Upper lobe of left lung (tissue), 4 donors: ENCODE results near the gene TMEM201.

Source experiments
- POLR2A ChIP-seq, 4 donors: fragments of 450-650 bp; IDR thresholded peaks; one replicate each; pipeline ENCODE4 v1.5.1; 2016 to 2017; ENCODE audit warnings: antibody characterized with exemption in 4 of 4, mild to moderate bottlenecking in 2 of 4
- POLR2AphosphoS5 ChIP-seq, 2 donors: sonication (generic); formaldehyde crosslinking; IDR thresholded peaks; one replicate each; pipeline ENCODE4 v1.5.1; 2017; ENCODE audit warnings: antibody characterized with exemption in 2 of 2
- TF ChIP-seq, protein P1 (sequence below), 6 experiments: fragments of 450-650 bp in 4 of 6; fragments of 200-600 bp in 2 of 6; sonication (generic) in 2 of 6; IDR thresholded peaks; one replicate each; pipeline ENCODE4 v1.5.1; 2016 to 2019; ENCODE audit warnings: antibody characterized with exemption in 6 of 6

DNA sequence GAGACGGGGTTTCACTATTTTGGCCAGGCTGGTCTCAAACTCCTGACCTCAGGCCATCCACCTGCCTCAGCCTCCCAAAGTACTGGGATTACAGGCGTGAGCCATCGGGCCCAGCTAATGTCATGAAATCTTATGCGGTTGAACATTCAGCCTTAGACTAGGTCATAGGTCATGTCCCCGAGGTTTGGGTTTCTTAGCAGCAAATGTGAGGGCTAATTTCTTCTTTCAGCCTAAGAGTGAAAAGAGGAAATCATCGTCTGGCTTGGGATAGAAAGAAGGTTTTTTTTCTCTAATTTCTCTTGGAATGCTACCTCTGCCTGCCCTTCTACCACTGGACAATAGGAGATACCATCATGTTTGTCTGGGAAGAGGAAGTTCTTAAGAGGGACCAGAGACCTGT lies 44.8 kb downstream of the TMEM201 start:
- TF ChIP-seq, protein P1, sequence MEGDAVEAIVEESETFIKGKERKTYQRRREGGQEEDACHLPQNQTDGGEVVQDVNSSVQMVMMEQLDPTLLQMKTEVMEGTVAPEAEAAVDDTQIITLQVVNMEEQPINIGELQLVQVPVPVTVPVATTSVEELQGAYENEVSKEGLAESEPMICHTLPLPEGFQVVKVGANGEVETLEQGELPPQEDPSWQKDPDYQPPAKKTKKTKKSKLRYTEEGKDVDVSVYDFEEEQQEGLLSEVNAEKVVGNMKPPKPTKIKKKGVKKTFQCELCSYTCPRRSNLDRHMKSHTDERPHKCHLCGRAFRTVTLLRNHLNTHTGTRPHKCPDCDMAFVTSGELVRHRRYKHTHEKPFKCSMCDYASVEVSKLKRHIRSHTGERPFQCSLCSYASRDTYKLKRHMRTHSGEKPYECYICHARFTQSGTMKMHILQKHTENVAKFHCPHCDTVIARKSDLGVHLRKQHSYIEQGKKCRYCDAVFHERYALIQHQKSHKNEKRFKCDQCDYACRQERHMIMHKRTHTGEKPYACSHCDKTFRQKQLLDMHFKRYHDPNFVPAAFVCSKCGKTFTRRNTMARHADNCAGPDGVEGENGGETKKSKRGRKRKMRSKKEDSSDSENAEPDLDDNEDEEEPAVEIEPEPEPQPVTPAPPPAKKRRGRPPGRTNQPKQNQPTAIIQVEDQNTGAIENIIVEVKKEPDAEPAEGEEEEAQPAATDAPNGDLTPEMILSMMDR (IDR thresholded peaks at IDR 0.05): no peak
- TF ChIP-seq POLR2AphosphoS5 (IDR thresholded peaks at IDR 0.05) (no peak), POLR2A (IDR thresholded peaks at IDR 0.05) (no peak)
